ENCODE measurements around the gene FLOT1.
"Not testable (repeated sequence)": the region's sequence is repeated elsewhere in the genome, so short reads cannot be mapped to it uniquely, and the experiment has no call there.

The FLOT1 gene

GRCh38 chr6:30719791-30720737 lies 22.4 kb downstream of the FLOT1 start, which contains the start of gene TUBB:
TUBB (plus strand) TSS chr6:30720352; CDS start chr6:30720507, 155 bp downstream.
- H3K27me3 ChIP-seq (replicated peaks in 2 of 5; ENCODE audit: control insufficient read depth in 4 of 5, insufficient read depth in 5 of 5, low read length in 4 of 5) = no peaks in the 10 kb centered on the region
- peaks cover 5 to 35% (median 25%) of the 10 kb centered on the region in 4 experiments for H3K36me3 ChIP-seq (ENCODE audit: control insufficient read depth in 4 of 4, insufficient read depth in 4 of 4, low read length in 3 of 4)
- DNase-seq = peak; percentile 97 to 99 (median 98)
- ChIA-PET CTCF (interaction anchor here (0.9 to 30.1 kb wide), 4 partner anchors 11 to 105 kb away, joined by 3 to 622 read pairs (median 4); partner anchors contain the start of gene DHX16), POLR2A (interaction anchor here (0.6 to 5.4 kb wide), 7 partner anchors 10 to 188 kb away, joined by 3 to 56 read pairs (median 3); partner anchors contain the start of genes GNL1 and PRR3)
- H3K9me3 ChIP-seq (ENCODE audit: control extremely low read depth in 1 of 5, control insufficient read depth in 4 of 5, insufficient read depth in 2 of 5, low read depth in 1 of 5, low read length in 4 of 5) = no peaks in the 10 kb centered on the region
- peak within 1 kb of the TSS; percentile 79 to 93 for H3K27ac ChIP-seq (ENCODE audit: insufficient read depth in 1 of 2, low read depth in 1 of 2, low read length in 2 of 2, poor library complexity in 1 of 2, severe bottlenecking in 2 of 2)
- H3K4me3 ChIP-seq (ENCODE audit: control insufficient read depth in 1 of 7, extremely low read depth in 1 of 7, insufficient read depth in 4 of 7, low read depth in 2 of 7, low read length in 6 of 7) = peak within 1 kb of the TSS; percentile 73 to 100 (median 99)
- WGBS (ENCODE audit: insufficient coverage) = 0% methylated on average over 30 of the region's 38 CpGs
- peaks cover 19 to 63% (median 47%) of the 10 kb centered on the region in 4 experiments for H3K4me1 ChIP-seq (ENCODE audit: control extremely low read depth in 1 of 4, control insufficient read depth in 4 of 4, insufficient read depth in 4 of 4, low read length in 3 of 4)

- WGBS (ENCODE audit: insufficient coverage) = 36% methylated on average over 8 of the region's 8 CpGs
- CTCF ChIA-PET = interaction anchor here (1.1 to 30.1 kb wide), 5 partner anchors 10 to 93 kb away, joined by 3 to 622 read pairs (median 3); partner anchors contain the start of genes ATAT1 and DHX16
- DNase-seq = no peak
- H3K27ac ChIP-seq (ENCODE audit: insufficient read depth in 1 of 2, low read depth in 1 of 2, low read length in 2 of 2, poor library complexity in 1 of 2, severe bottlenecking in 2 of 2) = peak overlapping the region; percentile 43 to 93
- H3K27me3 ChIP-seq (replicated peaks in 2 of 5; ENCODE audit: control insufficient read depth in 4 of 5, insufficient read depth in 5 of 5, low read length in 4 of 5) = no peaks in the 10 kb centered on the region
- peaks cover 5 to 32% (median 19%) of the 10 kb centered on the region in 4 experiments for H3K36me3 ChIP-seq (ENCODE audit: control insufficient read depth in 4 of 4, insufficient read depth in 4 of 4, low read length in 3 of 4)
- peaks cover 19 to 60% (median 45%) of the 10 kb centered on the region in 4 experiments for H3K4me1 ChIP-seq (ENCODE audit: control extremely low read depth in 1 of 4, control insufficient read depth in 4 of 4, insufficient read depth in 4 of 4, low read length in 3 of 4)
- no peaks in the 10 kb centered on the region for H3K9me3 ChIP-seq (ENCODE audit: control extremely low read depth in 1 of 5, control insufficient read depth in 4 of 5, insufficient read depth in 2 of 5, low read depth in 1 of 5, low read length in 4 of 5)
- H3K4me3 ChIP-seq (ENCODE audit: control insufficient read depth in 1 of 7, extremely low read depth in 1 of 7, insufficient read depth in 4 of 7, low read depth in 2 of 7, low read length in 6 of 7) = peak overlapping the region; percentile 21 to 100 (median 95)
- POLR2A ChIA-PET = interaction anchor here (0.6 to 5.4 kb wide), 3 partner anchors 11 to 37 kb away, joined by 3 to 56 read pairs (median 3); no protein-coding TSS in a partner anchor
Observed at GRCh38 chr6:30719356-30719755, 23.1 kb downstream of the FLOT1 start.

GRCh38 chr6:30717845-30718720 lies 24.4 kb downstream of the FLOT1 start:
- peaks cover 5 to 31% (median 17%) of the 10 kb centered on the region in 4 experiments for H3K36me3 ChIP-seq (ENCODE audit: control insufficient read depth in 4 of 4, insufficient read depth in 4 of 4, low read length in 3 of 4)

GRCh38 chr6:30717129-30717844 lies 25.2 kb downstream of the FLOT1 start, which contains the start of gene MDC1:
MDC1 (minus strand) TSS chr6:30717281; CDS start chr6:30715175, 2,106 bp downstream.
- DNase-seq = peak; percentile 100
- Histone ChIP-seq H3K36me3 (ENCODE audit: control insufficient read depth in 4 of 4, insufficient read depth in 4 of 4, low read length in 3 of 4) (peaks cover 4 to 31% (median 19%) of the 10 kb centered on the region in 4 experiments), H3K9me3 (ENCODE audit: control extremely low read depth in 1 of 5, control insufficient read depth in 4 of 5, insufficient read depth in 2 of 5, low read depth in 1 of 5, low read length in 4 of 5) (no peaks in the 10 kb centered on the region), H3K27ac (ENCODE audit: insufficient read depth in 1 of 2, low read depth in 1 of 2, low read length in 2 of 2, poor library complexity in 1 of 2, severe bottlenecking in 2 of 2) (peak within 1 kb of the TSS; percentile 86 to 94), H3K4me3 (ENCODE audit: control insufficient read depth in 1 of 7, extremely low read depth in 1 of 7, insufficient read depth in 4 of 7, low read depth in 2 of 7, low read length in 6 of 7) (peak within 1 kb of the TSS; percentile 64 to 94 (median 84)), H3K4me1 (ENCODE audit: control extremely low read depth in 1 of 4, control insufficient read depth in 4 of 4, insufficient read depth in 4 of 4, low read length in 3 of 4) (peaks cover 18 to 48% (median 33%) of the 10 kb centered on the region in 4 experiments), H3K27me3 (replicated peaks in 2 of 5; ENCODE audit: control insufficient read depth in 4 of 5, insufficient read depth in 5 of 5, low read length in 4 of 5) (no peaks in the 10 kb centered on the region)
- WGBS (ENCODE audit: insufficient coverage) = 0% methylated on average over 41 of the region's 48 CpGs
- CTCF ChIA-PET = interaction anchor here (0.6 to 30.1 kb wide), 8 partner anchors 9 to 40 kb away, joined by 3 to 622 read pairs (median 4); partner anchors contain the start of genes DHX16 and NRM
- POLR2A ChIA-PET = interaction anchor here (0.6 to 1.2 kb wide), 7 partner anchors 13 to 38 kb away, joined by 3 to 15 read pairs (median 4); no protein-coding TSS in a partner anchor

More at GRCh38 chr6:30717845-30718720, 24.4 kb downstream of the FLOT1 start:
- ChIA-PET CTCF (interaction anchor here (1.1 to 30.1 kb wide), 11 partner anchors 8 to 235 kb away, joined by 3 to 622 read pairs (median 3); partner anchors contain the start of genes ATAT1, DHX16 and NRM), POLR2A (interaction anchor here (0.6 to 5.4 kb wide), 7 partner anchors 17 to 39 kb away, joined by 3 to 56 read pairs (median 4); no protein-coding TSS in a partner anchor)
- peak overlapping the region in 6 of 7 experiments; percentile 74 to 94 (median 84) for H3K4me3 ChIP-seq (ENCODE audit: control insufficient read depth in 1 of 7, extremely low read depth in 1 of 7, insufficient read depth in 4 of 7, low read depth in 2 of 7, low read length in 6 of 7)
- not testable (repeated sequence) for DNase-seq; H3K27me3 ChIP-seq (replicated peaks in 2 of 5; ENCODE audit: control insufficient read depth in 4 of 5, insufficient read depth in 5 of 5, low read length in 4 of 5); H3K9me3 ChIP-seq (ENCODE audit: control extremely low read depth in 1 of 5, control insufficient read depth in 4 of 5, insufficient read depth in 2 of 5, low read depth in 1 of 5, low read length in 4 of 5)
- peaks cover 19 to 51% (median 40%) of the 10 kb centered on the region in 4 experiments for H3K4me1 ChIP-seq (ENCODE audit: control extremely low read depth in 1 of 4, control insufficient read depth in 4 of 4, insufficient read depth in 4 of 4, low read length in 3 of 4)
- WGBS (ENCODE audit: insufficient coverage) = 84% methylated on average over 20 of the region's 37 CpGs
- peak overlapping the region; percentile 54 to 86 for H3K27ac ChIP-seq (ENCODE audit: insufficient read depth in 1 of 2, low read depth in 1 of 2, low read length in 2 of 2, poor library complexity in 1 of 2, severe bottlenecking in 2 of 2)

- ChIA-PET CTCF (interaction anchor here (0.6 to 30.1 kb wide), 8 partner anchors 10 to 39 kb away, joined by 3 to 622 read pairs (median 4); partner anchors contain the start of genes DHX16 and NRM), POLR2A (interaction anchor here (1.0 to 1.2 kb wide), 3 partner anchors 13 to 38 kb away, joined by 4 to 15 read pairs (median 5); no protein-coding TSS in a partner anchor)
- peak overlapping the region; percentile 86 to 94 for H3K27ac ChIP-seq (ENCODE audit: insufficient read depth in 1 of 2, low read depth in 1 of 2, low read length in 2 of 2, poor library complexity in 1 of 2, severe bottlenecking in 2 of 2)
- 2% methylated on average over 6 of the region's 8 CpGs for WGBS (ENCODE audit: insufficient coverage)
- H3K36me3 ChIP-seq (ENCODE audit: control insufficient read depth in 4 of 4, insufficient read depth in 4 of 4, low read length in 3 of 4) = peaks cover 4 to 34% (median 21%) of the 10 kb centered on the region in 4 experiments
- no peaks in the 10 kb centered on the region for H3K27me3 ChIP-seq (replicated peaks in 2 of 5; ENCODE audit: control insufficient read depth in 4 of 5, insufficient read depth in 5 of 5, low read length in 4 of 5)
- H3K9me3 ChIP-seq (ENCODE audit: control extremely low read depth in 1 of 5, control insufficient read depth in 4 of 5, insufficient read depth in 2 of 5, low read depth in 1 of 5, low read length in 4 of 5) = no peaks in the 10 kb centered on the region
- DNase-seq = no peak
- peak overlapping the region; percentile 52 to 93 (median 82) for H3K4me3 ChIP-seq (ENCODE audit: control insufficient read depth in 1 of 7, extremely low read depth in 1 of 7, insufficient read depth in 4 of 7, low read depth in 2 of 7, low read length in 6 of 7)
- peaks cover 13 to 48% (median 28%) of the 10 kb centered on the region in 4 experiments for H3K4me1 ChIP-seq (ENCODE audit: control extremely low read depth in 1 of 4, control insufficient read depth in 4 of 4, insufficient read depth in 4 of 4, low read length in 3 of 4)
Observed at GRCh38 chr6:30716879-30717128, 25.7 kb downstream of the FLOT1 start.
